Breast epithelium (tissue), 4 donors: ENCODE measurements around the gene ATP9B. TPM values are rescaled to one million over a fixed set of nuclear protein-coding genes. Genes with fewer than 3 reads are reported as not detected.

Experiments used
- DNase-seq, 2 donors: peaks; one replicate each; pipeline ENCODE4 v3.0.0-alpha.2; 2019; ENCODE audit warnings: low spot score in 2 of 2
- H3K27ac ChIP-seq, 2 donors: fragments of 200-600 bp; sonication (generic) in 1 of 2; one replicate each; pipeline ENCODE4 v1.5.1; 2016 to 2019; ENCODE audit warnings: mild to moderate bottlenecking in 1 of 2
- H3K27me3 ChIP-seq, 2 donors: fragments of 200-600 bp; sonication (generic) in 1 of 2; one replicate each; pipeline versions ENCODE4 v1.5.1 to v1.6.0; 2017 to 2019; ENCODE audit warnings: control low read depth in 1 of 2, mild to moderate bottlenecking in 1 of 2
- H3K36me3 ChIP-seq: fragments of 200-600 bp; one replicate; pipeline ENCODE4 v1.5.1; 2019
- H3K4me1 ChIP-seq, 2 donors: fragments of 200-600 bp; sonication (generic); one replicate each; pipeline ENCODE4 v1.5.1; 2016 to 2019; ENCODE audit warnings: control low read depth in 1 of 2
- H3K4me3 ChIP-seq, 3 donors: fragments of 200-600 bp; sonication (generic); 1 replicate in 2 of 3; 2 replicates in 1 of 3; pipeline ENCODE4 v1.5.1; 2016 to 2019; ENCODE audit warnings: mild to moderate bottlenecking in 3 of 3, moderate library complexity in 2 of 3
- H3K9me3 ChIP-seq, 2 donors: fragments of 200-600 bp; sonication (generic) in 1 of 2; one replicate each; pipeline ENCODE4 v1.5.1; 2016 to 2019; ENCODE audit warnings: control low read depth in 1 of 2
- CTCF ChIP-seq, 3 donors: fragments of 450-650 bp; IDR thresholded peaks; one replicate each; pipeline ENCODE4 v1.5.1; 2016 to 2017; ENCODE audit warnings: antibody characterized with exemption in 3 of 3, mild to moderate bottlenecking in 3 of 3, moderate library complexity in 3 of 3
- POLR2A ChIP-seq: fragments of 450-650 bp; IDR thresholded peaks from one replicate; pipeline ENCODE4 v1.6.1; 2016; ENCODE audit warnings: antibody characterized with exemption, mild to moderate bottlenecking, moderate library complexity
- POLR2AphosphoS5 ChIP-seq, 3 donors: sonication (generic); formaldehyde crosslinking; IDR thresholded peaks; one replicate each; pipeline ENCODE4 v1.6.1; 2017; ENCODE audit warnings: antibody characterized with exemption in 3 of 3
- intact Hi-C: fragments of 100-400 bp; cut with DNase I; formaldehyde crosslinking; loops from one replicate; pipeline ENCODE4 v1.15.1; 2023; ENCODE audit warnings: low total_unique reads
- total RNA-seq, 3 donors: library from RNA; depleted of rRNA; stranded (reverse); fragments of >200 nt; gene quantifications; one replicate each; pipeline ENCODE4 v1.1.0, GENCODE V29; 2016

The ATP9B gene
- total RNA-seq, 3 donors from 2014 or later: 42.1 to 55.9 (median 54.4) TPM

- TF ChIP-seq POLR2A (no peak), POLR2AphosphoS5 (IDR thresholded peaks at IDR 0.05) (no peak), CTCF (IDR thresholded peaks at IDR 0.05) (no peak)
- intact Hi-C loops: no loop called here
- H3K4me3 ChIP-seq: peak overlapping the region; percentile 50 to 94 (median 67)
- no peaks in the 10 kb centered on the region for H3K27me3 ChIP-seq
- no peaks in the 10 kb centered on the region for H3K36me3 ChIP-seq
- no peaks in the 10 kb centered on the region for H3K9me3 ChIP-seq
- H3K27ac ChIP-seq: peak overlapping the region; percentile 96 to 97
- peaks cover 0 to 19% of the 10 kb centered on the region in 2 donors for H3K4me1 ChIP-seq
- no peak for DNase-seq
Observed at GRCh38 chr18:79394534-79395307, 325.5 kb downstream of the ATP9B start.

DNA sequence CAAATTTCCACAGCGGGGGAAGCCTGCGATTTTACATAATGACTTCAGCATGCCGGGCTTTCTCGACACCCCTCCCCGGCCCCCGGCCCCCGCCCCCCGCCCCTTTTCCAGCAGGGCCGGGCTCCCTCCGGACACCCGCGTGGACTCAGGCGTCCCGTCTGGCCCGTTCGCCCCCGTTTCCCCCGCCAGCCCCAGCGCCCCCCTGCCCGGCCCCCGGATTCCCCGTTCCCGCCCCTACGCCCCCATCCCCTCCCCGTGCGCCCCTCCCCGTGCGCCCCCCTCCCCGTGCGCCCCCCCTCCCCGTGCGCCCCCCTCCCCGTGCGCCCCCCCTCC lies 326.1 kb downstream of the ATP9B start:
- peak overlapping the region; percentile 50 to 94 (median 67) for H3K4me3 ChIP-seq
- H3K4me1 ChIP-seq: peaks cover 0 to 19% of the 10 kb centered on the region in 2 donors
- no peak for TF ChIP-seq CTCF (IDR thresholded peaks at IDR 0.05)
- no peak for TF ChIP-seq POLR2AphosphoS5 (IDR thresholded peaks at IDR 0.05)
- TF ChIP-seq POLR2A: no peak
- H3K36me3 ChIP-seq: no peaks in the 10 kb centered on the region
- peak overlapping the region; percentile 96 to 97 for H3K27ac ChIP-seq
- no peaks in the 10 kb centered on the region for H3K27me3 ChIP-seq
- intact Hi-C loops: no loop called here
- no peak for DNase-seq
- no peaks in the 10 kb centered on the region for H3K9me3 ChIP-seq

- intact Hi-C loops: no loop called here
- Histone ChIP-seq H3K27me3 (no peaks in the 10 kb centered on the region), H3K36me3 (no peaks in the 10 kb centered on the region), H3K4me1 (peaks cover 0 to 19% of the 10 kb centered on the region in 2 donors), H3K27ac (peak within 1 kb of the TSS; percentile 96 to 97), H3K4me3 (peak within 1 kb of the TSS; percentile 58 to 94 (median 67)), H3K9me3 (no peaks in the 10 kb centered on the region)
- TF ChIP-seq CTCF (IDR thresholded peaks at IDR 0.05): no peak
- peak in 1 of 3 donors; percentile 51 for TF ChIP-seq POLR2AphosphoS5 (IDR thresholded peaks at IDR 0.05)
- peak; percentile 66 to 80 for DNase-seq
Observed at GRCh38 chr18:79395761-79396404, 326.7 kb downstream of the ATP9B start, which contains the start of gene NFATC1. TSS of gene NFATC1 (plus strand) at chr18:79395930. CDS start at chr18:79396225, 295 bp downstream.

- Histone ChIP-seq H3K9me3 (no peaks in the 10 kb centered on the region), H3K27ac (peak overlapping the region; percentile 87 to 97), H3K4me3 (peak overlapping the region; percentile 58 to 94 (median 67)), H3K27me3 (no peaks in the 10 kb centered on the region), H3K4me1 (peaks cover 0 to 19% of the 10 kb centered on the region in 2 donors), H3K36me3 (no peaks in the 10 kb centered on the region)
- intact Hi-C loops: no loop called here
- DNase-seq: no peak
- TF ChIP-seq POLR2A (no peak), CTCF (IDR thresholded peaks at IDR 0.05) (no peak), POLR2AphosphoS5 (IDR thresholded peaks at IDR 0.05) (peak in 1 of 3 donors; percentile 33)
Observed at GRCh38 chr18:79396431-79397246, 327.4 kb downstream of the ATP9B start.
